GM21390 (cell line): Measurements from ENCODE around the gene OPALIN.

ENCODE experiments used
- ATAC-seq: cut with Tn5 transposase; IDR thresholded peaks from one replicate; pipeline ENCODE4 v1.9.1; 2021; ENCODE audit not compliant: unreplicated experiment

OPALIN gene

GRCh38 chr10:96305019-96305418 is 53.8 kb downstream of the OPALIN start:
- no peak for ATAC-seq

GRCh38 chr10:96304230-96304629 is 54.6 kb downstream of the OPALIN start, which contains the start of gene DNTT:
DNTT (plus strand) TSS chr10:96304434; CDS start chr10:96304498, 64 bp downstream.
- ATAC-seq = no peak

GRCh38 chr10:96301616-96302015 is 57.2 kb downstream of the OPALIN start:
- ATAC-seq = no peak

- no peak for ATAC-seq
Observed at GRCh38 chr10:96299383-96299782, 59.4 kb downstream of the OPALIN start.

GRCh38 chr10:96298362-96298761 is 60.4 kb downstream of the OPALIN start:
- no peak for ATAC-seq

- ATAC-seq = no peak
Observed at GRCh38 chr10:96297486-96297885, 61.3 kb downstream of the OPALIN start.

- no peak for ATAC-seq
Observed at GRCh38 chr10:96295475-96295874, 63.3 kb downstream of the OPALIN start.
